Measurements from ENCODE around the gene WDR74.

Gene WDR74

GRCh38 chr11:62852523-62853188, 13.3 kb upstream of the WDR74 start:
- Histone ChIP-seq H3K4me3 (ENCODE audit: insufficient read depth in 1 of 2, low read depth in 1 of 2, low read length in 2 of 2) (no peak overlapping the region), H3K79me1 (replicated peaks; ENCODE audit: low read length, poor library complexity, severe bottlenecking) (no peaks in the 10 kb centered on the region), H2BK12ac (ENCODE audit: low read length in 2 of 2) (no peak overlapping the region), H3K36me3 (ENCODE audit: control insufficient read depth in 1 of 2, insufficient read depth in 2 of 2, low read depth in 1 of 2, low read length in 2 of 2) (peaks cover 13 to 38% of the 10 kb centered on the region in 2 experiments), H3K4me2 (ENCODE audit: low read length, poor library complexity, severe bottlenecking) (no peak overlapping the region), H3K27ac (ENCODE audit: low read length, poor library complexity, severe bottlenecking) (no peak overlapping the region), H2BK5ac (ENCODE audit: low read depth, low read length, poor library complexity, severe bottlenecking) (no peak overlapping the region), H2BK15ac (ENCODE audit: low read depth, poor library complexity, severe bottlenecking) (no peak overlapping the region), H3K4me1 (ENCODE audit: control insufficient read depth, insufficient read depth, low read depth, low read length) (peaks cover 8% of the 10 kb centered on the region), H3K4ac (ENCODE audit: low read depth in 1 of 2, low read length in 2 of 2) (no peak overlapping the region), H3K9ac (ENCODE audit: low read length) (peak overlapping the region; percentile 94), H2BK120ac (ENCODE audit: low read depth, low read length) (no peak overlapping the region), H3K9me3 (ENCODE audit: control insufficient read depth, low read length) (no peaks in the 10 kb centered on the region), H4K8ac (ENCODE audit: low read length) (no peak overlapping the region), H3K14ac (ENCODE audit: low read length in 2 of 2) (no peak overlapping the region), H2AFZ (ENCODE audit: low read depth, low read length) (no peak overlapping the region), H3K18ac (ENCODE audit: low read depth in 1 of 2, low read length in 2 of 2) (no peak overlapping the region), H3K23ac (ENCODE audit: low read length in 2 of 2) (no peak overlapping the region), H3K27me3 (ENCODE audit: control insufficient read depth in 1 of 2, insufficient read depth in 1 of 2, low read length in 2 of 2) (no peaks in the 10 kb centered on the region), H4K91ac (ENCODE audit: low read length) (no peak overlapping the region), H2AK5ac (ENCODE audit: low read length, severe bottlenecking) (no peak overlapping the region)
- DNase-seq = no peak

GRCh38 chr11:62851807-62852522, 12.6 kb upstream of the WDR74 start:
- Histone ChIP-seq H3K27me3 (ENCODE audit: control insufficient read depth in 1 of 2, insufficient read depth in 1 of 2, low read length in 2 of 2) (no peaks in the 10 kb centered on the region), H3K9me3 (ENCODE audit: control insufficient read depth, low read length) (no peaks in the 10 kb centered on the region), H4K8ac (ENCODE audit: low read length) (no peak overlapping the region), H2BK120ac (ENCODE audit: low read depth, low read length) (no peak overlapping the region), H2BK12ac (ENCODE audit: low read length in 2 of 2) (no peak overlapping the region), H2AK5ac (ENCODE audit: low read length, severe bottlenecking) (no peak overlapping the region), H3K36me3 (ENCODE audit: control insufficient read depth in 1 of 2, insufficient read depth in 2 of 2, low read depth in 1 of 2, low read length in 2 of 2) (peaks cover 13 to 38% of the 10 kb centered on the region in 2 experiments), H3K14ac (ENCODE audit: low read length in 2 of 2) (no peak overlapping the region), H3K4me2 (ENCODE audit: low read length, poor library complexity, severe bottlenecking) (no peak overlapping the region), H3K4me3 (ENCODE audit: insufficient read depth in 1 of 2, low read depth in 1 of 2, low read length in 2 of 2) (no peak overlapping the region), H3K18ac (ENCODE audit: low read depth in 1 of 2, low read length in 2 of 2) (no peak overlapping the region), H2BK15ac (ENCODE audit: low read depth, poor library complexity, severe bottlenecking) (no peak overlapping the region), H3K4ac (ENCODE audit: low read depth in 1 of 2, low read length in 2 of 2) (no peak overlapping the region), H3K27ac (ENCODE audit: low read length, poor library complexity, severe bottlenecking) (no peak overlapping the region), H3K23ac (ENCODE audit: low read length in 2 of 2) (no peak overlapping the region), H3K4me1 (ENCODE audit: control insufficient read depth, insufficient read depth, low read depth, low read length) (peaks cover 5% of the 10 kb centered on the region), H2AFZ (ENCODE audit: low read depth, low read length) (no peak overlapping the region), H2BK5ac (ENCODE audit: low read depth, low read length, poor library complexity, severe bottlenecking) (no peak overlapping the region), H4K91ac (ENCODE audit: low read length) (no peak overlapping the region), H3K9ac (ENCODE audit: low read length) (no peak overlapping the region), H3K79me1 (replicated peaks; ENCODE audit: low read length, poor library complexity, severe bottlenecking) (no peaks in the 10 kb centered on the region)
- no peak for DNase-seq
- whole genome bisulfite sequencing = 79% methylated on average over 3 of the region's 3 CpGs

GRCh38 chr11:62850911-62851806, 11.8 kb upstream of the WDR74 start:
- no peak for DNase-seq
- Histone ChIP-seq H3K18ac (ENCODE audit: low read depth in 1 of 2, low read length in 2 of 2) (no peak overlapping the region), H3K4me1 (ENCODE audit: control insufficient read depth, insufficient read depth, low read depth, low read length) (peaks cover 4% of the 10 kb centered on the region)

More at GRCh38 chr11:62850911-62851806, 11.8 kb upstream of the WDR74 start:
- Histone ChIP-seq H3K27me3 (ENCODE audit: control insufficient read depth in 1 of 2, insufficient read depth in 1 of 2, low read length in 2 of 2) (no peaks in the 10 kb centered on the region), H3K4ac (ENCODE audit: low read depth in 1 of 2, low read length in 2 of 2) (no peak overlapping the region), H3K79me1 (replicated peaks; ENCODE audit: low read length, poor library complexity, severe bottlenecking) (no peaks in the 10 kb centered on the region), H2BK5ac (ENCODE audit: low read depth, low read length, poor library complexity, severe bottlenecking) (no peak overlapping the region), H2BK120ac (ENCODE audit: low read depth, low read length) (no peak overlapping the region), H3K14ac (ENCODE audit: low read length in 2 of 2) (no peak overlapping the region), H3K9ac (ENCODE audit: low read length) (no peak overlapping the region), H4K8ac (ENCODE audit: low read length) (no peak overlapping the region), H3K4me2 (ENCODE audit: low read length, poor library complexity, severe bottlenecking) (no peak overlapping the region), H3K4me3 (ENCODE audit: insufficient read depth in 1 of 2, low read depth in 1 of 2, low read length in 2 of 2) (no peak overlapping the region), H2AK5ac (ENCODE audit: low read length, severe bottlenecking) (no peak overlapping the region), H3K9me3 (ENCODE audit: control insufficient read depth, low read length) (no peaks in the 10 kb centered on the region), H2AFZ (ENCODE audit: low read depth, low read length) (no peak overlapping the region), H3K36me3 (ENCODE audit: control insufficient read depth in 1 of 2, insufficient read depth in 2 of 2, low read depth in 1 of 2, low read length in 2 of 2) (peaks cover 13 to 38% of the 10 kb centered on the region in 2 experiments), H3K27ac (ENCODE audit: low read length, poor library complexity, severe bottlenecking) (no peak overlapping the region), H3K23ac (ENCODE audit: low read length in 2 of 2) (no peak overlapping the region), H2BK12ac (ENCODE audit: low read length in 2 of 2) (no peak overlapping the region), H4K91ac (ENCODE audit: low read length) (no peak overlapping the region), H2BK15ac (ENCODE audit: low read depth, poor library complexity, severe bottlenecking) (no peak overlapping the region)
- 59% methylated on average over 14 of the region's 15 CpGs for WGBS

All from mesenchymal stem cell (in vitro differentiated cells and primary cell).